Esophagus muscularis mucosa (tissue), 4 donors: ENCODE data around the gene DCK. TPM values are rescaled to one million over a fixed set of nuclear protein-coding genes. Genes with fewer than 3 reads are reported as not detected.
A peak's percentile ranks its signal among the peaks of the same experiment; 100 is the strongest.

Experiments used
- DNase-seq: peaks from one replicate; pipeline ENCODE4 v3.0.0-alpha.2; 2017; ENCODE audit errors: extremely low spot score
- H3K27ac ChIP-seq, 4 donors: fragments of 200-600 bp; sonication (generic); replicated peaks in 1 of 4; 1 replicate in 3 of 4; 2 replicates in 1 of 4; pipeline ENCODE4 v1.5.1; 2016 to 2019; ENCODE audit warnings: mild to moderate bottlenecking in 1 of 4
- H3K27me3 ChIP-seq, 4 donors: fragments of 200-600 bp; sonication (generic); one replicate each; pipeline versions ENCODE4 v1.5.1 to v1.6.0; 2016 to 2019
- H3K36me3 ChIP-seq, 4 donors: fragments of 200-600 bp; sonication (generic); one replicate each; pipeline ENCODE4 v1.5.1; 2016 to 2019
- H3K4me1 ChIP-seq, 4 donors: fragments of 200-600 bp; sonication (generic); one replicate each; pipeline ENCODE4 v1.5.1; 2016 to 2019
- H3K4me3 ChIP-seq, 4 donors: fragments of 200-600 bp; sonication (generic); 1 replicate in 2 of 4; 2 replicates in 2 of 4; pipeline ENCODE4 v1.5.1; 2016 to 2019; ENCODE audit warnings: mild to moderate bottlenecking in 4 of 4, moderate library complexity in 1 of 4
- H3K9me3 ChIP-seq, 4 donors: fragments of 200-600 bp; sonication (generic); 1 replicate in 3 of 4; 2 replicates in 1 of 4; pipeline ENCODE4 v1.5.1; 2016 to 2019
- CTCF ChIP-seq, 3 experiments: fragments of 200-600 bp in 2 of 3; fragments of 450-650 bp in 1 of 3; sonication (generic) in 2 of 3; IDR thresholded peaks; one replicate each; pipeline ENCODE4 v1.5.1; 2017 to 2019; ENCODE audit warnings: antibody characterized with exemption in 3 of 3, mild to moderate bottlenecking in 2 of 3, moderate library complexity in 1 of 3
- EP300 ChIP-seq: sonication (generic); formaldehyde crosslinking; IDR thresholded peaks from one replicate; pipeline ENCODE4 v1.6.1; 2017; ENCODE audit warnings: antibody characterized with exemption
- POLR2A ChIP-seq: fragments of 450-650 bp; IDR thresholded peaks from one replicate; pipeline ENCODE4 v1.6.1; 2017; ENCODE audit warnings: antibody characterized with exemption, moderate library complexity, mild to moderate bottlenecking, low read depth
- POLR2AphosphoS5 ChIP-seq, 2 donors: sonication (generic); formaldehyde crosslinking; IDR thresholded peaks; one replicate each; pipeline ENCODE4 v1.6.1; 2017; ENCODE audit warnings: antibody characterized with exemption in 2 of 2
- WGBS: methylation state at CpG from one replicate; pipeline ENCODE4 v1.1.5; 2018; 5-methylcytosine and 5-hydroxymethylcytosine counted together
- intact Hi-C: fragments of 100-400 bp; cut with DNase I; formaldehyde crosslinking; loops from one replicate; pipeline ENCODE4 v1.15.1; 2023
- total RNA-seq, 4 donors: library from RNA; depleted of rRNA; stranded (reverse); fragments of >200 nt; gene quantifications; one replicate each; pipeline versions ENCODE4 v1.1.0 to v1.2.1, GENCODE V29; 2016

The DCK gene
- total RNA-seq, 4 donors from 2014 or later = 13.7 to 16.8 (median 14.8) TPM

GRCh38 chr4:71006203-71006907 lies 12.9 kb downstream of the DCK start:
- H3K4me3 ChIP-seq = no peak overlapping the region
- H3K27ac ChIP-seq = no peak overlapping the region
- TF ChIP-seq CTCF (IDR thresholded peaks at IDR 0.05) (no peak), POLR2A (no peak)
- H3K4me1 ChIP-seq = peaks cover 0 to 7% (median 2%) of the 10 kb centered on the region in 4 donors
- intact Hi-C loops = loop anchor here (5.0 kb wide), 1 partner anchor 169 kb away; the partner anchor contains the start of gene GRSF1
- no peaks in the 10 kb centered on the region for H3K36me3 ChIP-seq
- DNase-seq = no peak
- H3K9me3 ChIP-seq = no peaks in the 10 kb centered on the region
- H3K27me3 ChIP-seq = no peaks in the 10 kb centered on the region
- 79% methylated on average over 6 of the region's 6 CpGs for WGBS

DNA sequence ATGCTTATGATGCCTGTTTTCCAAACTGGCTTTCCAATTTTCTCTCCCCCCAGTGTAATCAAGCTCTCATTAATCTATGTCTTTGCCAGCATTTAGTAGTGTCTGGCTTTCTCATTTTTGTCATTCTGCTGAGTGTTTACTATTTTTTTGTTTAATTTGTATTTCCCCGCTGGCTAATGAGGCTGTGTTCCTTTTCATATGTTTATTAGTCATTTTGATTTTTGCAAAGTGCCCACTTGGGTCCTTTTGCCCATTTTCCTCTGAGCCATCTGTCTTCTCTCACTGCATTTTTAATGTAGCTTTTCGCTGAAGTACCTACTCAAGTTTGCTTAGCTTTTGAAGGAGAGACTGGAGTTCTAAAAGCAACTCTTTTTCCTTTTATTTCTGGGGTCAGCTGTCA lies 14.7 kb downstream of the DCK start:
- H3K9me3 ChIP-seq = no peaks in the 10 kb centered on the region
- intact Hi-C loops = loop anchor here (2.0 to 5.0 kb wide), 2 partner anchors 171 to 355 kb away; partner anchors contain the start of gene GRSF1

GRCh38 chr4:71009086-71009485 lies 15.6 kb downstream of the DCK start:
- no peak for TF ChIP-seq EP300
- TF ChIP-seq POLR2A = no peak
- TF ChIP-seq CTCF (IDR thresholded peaks at IDR 0.05) = no peak
- no peak for TF ChIP-seq POLR2AphosphoS5 (IDR thresholded peaks at IDR 0.05)
- intact Hi-C loops = loop anchor here (2.0 to 5.0 kb wide), 2 partner anchors 172 to 356 kb away; partner anchors contain the start of gene GRSF1
- WGBS = 61% methylated on average over 3 of the region's 3 CpGs
- no peaks in the 10 kb centered on the region for H3K36me3 ChIP-seq
- H3K27me3 ChIP-seq = no peaks in the 10 kb centered on the region
- H3K4me1 ChIP-seq = peaks cover 0 to 7% (median 2%) of the 10 kb centered on the region in 4 donors
- DNase-seq = no peak
- no peaks in the 10 kb centered on the region for H3K9me3 ChIP-seq
- H3K27ac ChIP-seq = no peak overlapping the region
- no peak overlapping the region for H3K4me3 ChIP-seq

More for the DNA sequence above, 14.7 kb downstream of the DCK start:
- Histone ChIP-seq H3K27ac (no peak overlapping the region), H3K4me1 (peaks cover 0 to 7% (median 2%) of the 10 kb centered on the region in 4 donors), H3K27me3 (no peaks in the 10 kb centered on the region), H3K4me3 (no peak overlapping the region), H3K36me3 (no peaks in the 10 kb centered on the region)
- no peak for TF ChIP-seq POLR2A
- TF ChIP-seq CTCF (IDR thresholded peaks at IDR 0.05) = no peak
- TF ChIP-seq POLR2AphosphoS5 (IDR thresholded peaks at IDR 0.05) = no peak
- TF ChIP-seq EP300 = no peak
- 95% methylated on average over 2 of the region's 2 CpGs for WGBS
- DNase-seq = no peak

- TF ChIP-seq CTCF (IDR thresholded peaks at IDR 0.05) = peak; percentile 49 to 64 (median 62)
- TF ChIP-seq POLR2A = no peak
- 6% methylated on average over 3 of the region's 3 CpGs for WGBS
- Histone ChIP-seq H3K36me3 (no peaks in the 10 kb centered on the region), H3K27ac (no peak overlapping the region), H3K4me3 (no peak overlapping the region), H3K27me3 (no peaks in the 10 kb centered on the region), H3K4me1 (peaks cover 0 to 7% (median 2%) of the 10 kb centered on the region in 4 donors), H3K9me3 (no peaks in the 10 kb centered on the region)
- no peak for DNase-seq
- intact Hi-C loops = loop anchor here (2.0 to 5.0 kb wide), 2 partner anchors 173 to 357 kb away; partner anchors contain the start of gene GRSF1
Measured at GRCh38 chr4:71009890-71010588, 16.6 kb downstream of the DCK start.
